C4-2B (cell line): ENCODE data around the gene PLA2G15.

Source experiments
- H3K27ac ChIP-seq: fragments of 450-650 bp; 2 replicates; pipeline ENCODE4 v1.5.1; 2017
- CTCF ChIP-seq: fragments of 450-650 bp; conservative IDR thresholded peaks from 2 replicates; pipeline ENCODE4 v1.5.1; 2017; ENCODE audit warnings: mild to moderate bottlenecking
- ZFX ChIP-seq: fragments of 450-650 bp; IDR thresholded peaks from 2 replicates; pipeline ENCODE4 v1.6.1; 2017

PLA2G15 gene

GRCh38 chr16:68244903-68245853, at the start of gene PLA2G15:
TSS of gene PLA2G15 (plus strand) at chr16:68245373. CDS start at chr16:68245427, 54 bp downstream.
- TF ChIP-seq ZFX (no peak), CTCF (no peak)

GRCh38 chr16:68197250-68197649, 47.9 kb upstream of the PLA2G15 start:
- TF ChIP-seq ZFX (no peak), CTCF (no peak)
- H3K27ac ChIP-seq = no peak overlapping the region

More at GRCh38 chr16:68244903-68245853, at the start of gene PLA2G15:
- H3K27ac ChIP-seq = peak within 1 kb of the TSS; percentile 64

- TF ChIP-seq ZFX = no peak
- TF ChIP-seq CTCF = no peak
- no peak overlapping the region for H3K27ac ChIP-seq
These were observed 44.9 kb upstream of the PLA2G15 start for GRCh38 chr16:68200088-68200783.

- H3K27ac ChIP-seq = no peak overlapping the region
- TF ChIP-seq ZFX (no peak), CTCF (no peak)
These were observed 43.1 kb upstream of the PLA2G15 start for GRCh38 chr16:68202091-68202519.

GRCh38 chr16:68206245-68206644, 38.9 kb upstream of the PLA2G15 start:
- TF ChIP-seq CTCF (no peak), ZFX (no peak)
- H3K27ac ChIP-seq = no peak overlapping the region

GRCh38 chr16:68214726-68215125, 30.4 kb upstream of the PLA2G15 start:
- H3K27ac ChIP-seq = no peak overlapping the region
- no peak for TF ChIP-seq ZFX

- TF ChIP-seq CTCF (no peak), ZFX (no peak)
- H3K27ac ChIP-seq = no peak overlapping the region; the same call in 1 of the 2 replicates
These were observed 29.9 kb upstream of the PLA2G15 start for GRCh38 chr16:68215302-68215701.
